A673 (cell line): ENCODE data around the gene NLRP5.

Experiments
- CTCF ChIP-seq: fragments of 300-800, 200-600 bp; sonication (generic); conservative IDR thresholded peaks from 2 replicates; pipeline ENCODE4 v1.5.1; 2017; ENCODE audit warnings: low read depth, mild to moderate bottlenecking, antibody characterized with exemption, low read length, moderate library complexity, mixed read lengths
- EZH2 ChIP-seq: fragments of 200-600 bp; sonication (generic); IDR thresholded peaks from 2 replicates; pipeline ENCODE4 v1.6.1; 2017; ENCODE audit warnings: borderline replicate concordance, low read depth, mild to moderate bottlenecking, mixed read lengths, antibody characterized with exemption, low read length; ENCODE audit not compliant: poor library complexity, severe bottlenecking

DNA sequence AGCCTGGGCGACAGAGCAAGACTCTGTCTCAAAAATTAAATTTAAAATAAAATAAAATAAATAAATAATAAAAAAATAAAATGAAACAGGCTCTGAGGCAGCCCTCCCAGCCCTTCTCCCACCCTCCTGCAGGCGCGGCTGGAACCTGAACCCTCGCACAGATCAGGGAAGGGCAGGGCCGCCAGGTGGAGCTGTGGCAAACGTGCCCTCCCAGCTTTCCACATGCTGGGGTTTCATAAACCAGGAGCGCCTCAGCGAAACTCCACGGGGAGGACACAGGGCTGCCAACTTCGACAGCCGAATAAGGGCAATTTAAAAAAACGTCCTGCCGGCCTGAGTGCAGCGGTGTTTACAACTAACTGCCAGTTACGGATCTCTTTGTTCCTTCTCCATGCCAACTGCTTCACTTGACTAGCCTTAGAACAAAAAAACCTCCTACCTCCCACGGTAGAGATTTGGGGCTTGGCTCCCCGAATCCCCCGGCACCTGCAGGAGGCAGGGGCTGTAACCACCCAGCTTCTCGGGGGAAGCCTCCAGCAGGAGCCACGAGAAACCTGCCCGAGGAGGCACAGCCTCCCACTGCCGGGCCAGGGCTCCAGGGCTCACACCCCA is 118.6 kb downstream of the NLRP5 start:
- TF ChIP-seq EZH2 (no peak), CTCF (peak; percentile 81)
